IPS-18a (cell line): ENCODE results near the gene POLR2E.
A peak's percentile ranks its signal among the peaks of the same experiment; 100 is the strongest.
"Not testable (repeated sequence)": the region's sequence is repeated elsewhere in the genome, so short reads cannot be mapped to it uniquely, and the experiment has no call there.

Experiments used
- H3K27ac ChIP-seq: one replicate; pipeline ENCODE4 v1.5.1; 2013; ENCODE audit warnings: low read length
- H3K27me3 ChIP-seq: one replicate; pipeline ENCODE4 v1.6.1; 2013; ENCODE audit warnings: mild to moderate bottlenecking, low read length; ENCODE audit not compliant: control insufficient read depth, insufficient read depth
- H3K36me3 ChIP-seq: one replicate; pipeline ENCODE4 v1.6.1; 2013; ENCODE audit warnings: low read depth, low read length; ENCODE audit not compliant: control insufficient read depth
- H3K4me1 ChIP-seq: one replicate; pipeline ENCODE4 v1.6.1; 2013; ENCODE audit warnings: low read depth, low read length; ENCODE audit not compliant: control insufficient read depth
- H3K4me3 ChIP-seq: one replicate; pipeline ENCODE4 v1.5.1; 2013; ENCODE audit warnings: low read length
- H3K9ac ChIP-seq: one replicate; pipeline ENCODE4 v1.6.1; 2013; ENCODE audit warnings: mild to moderate bottlenecking, low read length, moderate library complexity
- H3K9me3 ChIP-seq: one replicate; pipeline ENCODE4 v1.6.1; 2013; ENCODE audit warnings: low read depth, low read length; ENCODE audit not compliant: control insufficient read depth

POLR2E gene

GRCh38 chr19:1133471-1133929 lies 38.3 kb upstream of the POLR2E start:
- H3K4me1 ChIP-seq = peaks cover 4% of the 10 kb centered on the region
- no peaks in the 10 kb centered on the region for H3K27me3 ChIP-seq
- H3K4me3 ChIP-seq = no peak overlapping the region
- H3K9me3 ChIP-seq = no peaks in the 10 kb centered on the region
- no peak overlapping the region for H3K9ac ChIP-seq
- H3K36me3 ChIP-seq = no peaks in the 10 kb centered on the region
- H3K27ac ChIP-seq = no peak overlapping the region

- no peaks in the 10 kb centered on the region for H3K9me3 ChIP-seq
- H3K27me3 ChIP-seq = no peaks in the 10 kb centered on the region
- H3K9ac ChIP-seq = no peak overlapping the region
- H3K4me3 ChIP-seq = peak overlapping the region; percentile 40
- peaks cover 4% of the 10 kb centered on the region for H3K4me1 ChIP-seq
- no peak overlapping the region for H3K27ac ChIP-seq
- H3K36me3 ChIP-seq = no peaks in the 10 kb centered on the region
Observed at GRCh38 chr19:1132552-1133383, 37.6 kb upstream of the POLR2E start.

- Histone ChIP-seq H3K27ac (no peak overlapping the region), H3K27me3 (no peaks in the 10 kb centered on the region), H3K9me3 (no peaks in the 10 kb centered on the region), H3K36me3 (peaks cover 6% of the 10 kb centered on the region), H3K4me1 (peaks cover 4% of the 10 kb centered on the region), H3K9ac (peak overlapping the region; percentile 17), H3K4me3 (peak overlapping the region; percentile 40)
Observed at GRCh38 chr19:1131718-1132551, 36.8 kb upstream of the POLR2E start.

GRCh38 chr19:1130771-1131717 lies 35.9 kb upstream of the POLR2E start:
- Histone ChIP-seq H3K4me1 (peaks cover 4% of the 10 kb centered on the region), H3K27ac (no peak overlapping the region), H3K4me3 (peak overlapping the region; percentile 40), H3K9me3 (no peaks in the 10 kb centered on the region), H3K27me3 (no peaks in the 10 kb centered on the region), H3K9ac (peak overlapping the region; percentile 17), H3K36me3 (peaks cover 8% of the 10 kb centered on the region)

GRCh38 chr19:1129535-1129934 lies 34.4 kb upstream of the POLR2E start:
- Histone ChIP-seq H3K27ac (no peak overlapping the region), H3K27me3 (no peaks in the 10 kb centered on the region), H3K9me3 (no peaks in the 10 kb centered on the region), H3K4me3 (no peak overlapping the region), H3K36me3 (peaks cover 8% of the 10 kb centered on the region), H3K4me1 (peaks cover 4% of the 10 kb centered on the region), H3K9ac (no peak overlapping the region)

- H3K27ac ChIP-seq, H3K27me3 ChIP-seq, H3K9ac ChIP-seq, H3K4me1 ChIP-seq, H3K4me3 ChIP-seq, H3K9me3 ChIP-seq, H3K36me3 ChIP-seq: not testable (repeated sequence)
Observed at GRCh38 chr19:1129084-1129483, 33.9 kb upstream of the POLR2E start.

- Histone ChIP-seq H3K4me1 (peaks cover 4% of the 10 kb centered on the region), H3K36me3 (peaks cover 8% of the 10 kb centered on the region), H3K9me3 (no peaks in the 10 kb centered on the region), H3K27me3 (no peaks in the 10 kb centered on the region), H3K4me3 (no peak overlapping the region), H3K27ac (no peak overlapping the region), H3K9ac (no peak overlapping the region)
Observed at GRCh38 chr19:1128106-1128505, 32.9 kb upstream of the POLR2E start.

GRCh38 chr19:1126984-1127760 lies 32.0 kb upstream of the POLR2E start:
- H3K27me3 ChIP-seq = no peaks in the 10 kb centered on the region
- no peak overlapping the region for H3K9ac ChIP-seq
- no peak overlapping the region for H3K4me3 ChIP-seq
- no peaks in the 10 kb centered on the region for H3K9me3 ChIP-seq
- H3K27ac ChIP-seq = no peak overlapping the region
- H3K4me1 ChIP-seq = no peaks in the 10 kb centered on the region
- H3K36me3 ChIP-seq = peaks cover 8% of the 10 kb centered on the region

GRCh38 chr19:1125601-1126467 lies 30.7 kb upstream of the POLR2E start:
- Histone ChIP-seq H3K9ac (no peak overlapping the region), H3K9me3 (no peaks in the 10 kb centered on the region), H3K27me3 (no peaks in the 10 kb centered on the region), H3K4me3 (no peak overlapping the region), H3K4me1 (no peaks in the 10 kb centered on the region), H3K27ac (no peak overlapping the region), H3K36me3 (peaks cover 15% of the 10 kb centered on the region)
